Neural progenitor cell (in vitro differentiated cells): ENCODE results near the gene KPNA1.

Source experiments
- CTCF ChIP-seq: fragments of 200-600 bp; sonication (generic); IDR thresholded peaks from 2 replicates; pipeline ENCODE4 v1.5.1; 2017; ENCODE audit warnings: antibody characterized with exemption, mild to moderate bottlenecking
- EZH2 ChIP-seq: fragments of 200-600 bp; sonication (generic); IDR thresholded peaks from 2 replicates; pipeline ENCODE4 v1.6.1; 2017; ENCODE audit warnings: antibody characterized with exemption, mild to moderate bottlenecking, moderate library complexity
- EZH2phosphoT487 ChIP-seq: fragments of 200-600 bp; sonication (generic); IDR thresholded peaks from 2 replicates; pipeline ENCODE4 v1.6.1; 2017; ENCODE audit warnings: antibody characterized with exemption

GRCh38 chr3:122407946-122408345, 106.8 kb downstream of the KPNA1 start:
- TF ChIP-seq CTCF (no peak), EZH2 (no peak), EZH2phosphoT487 (no peak)
